Mammary epithelial cell (primary cell): Measurements from ENCODE around the gene PANK2.

Experiments
- EZH2 ChIP-seq: IDR thresholded peaks from 2 replicates; pipeline ENCODE4 v1.6.1; 2012; ENCODE audit warnings: low read length, inconsistent platforms, borderline replicate concordance
- TF ChIP-seq, protein P1 (sequence below), 2 donors: IDR thresholded peaks in 1 of 2; conservative IDR thresholded peaks in 1 of 2; 2 replicates each; pipeline ENCODE4 v1.5.1; 2011 to 2012; ENCODE audit warnings: inconsistent platforms in 2 of 2, low read length in 2 of 2, mild to moderate bottlenecking in 2 of 2, control low read depth in 1 of 2, low read depth in 1 of 2; ENCODE audit not compliant: insufficient read depth in 1 of 2; ENCODE audit errors: extremely low read depth in 1 of 2

GRCh38 chr20:3902446-3902845 lies 13.3 kb downstream of the PANK2 start:
- TF ChIP-seq, protein P1, sequence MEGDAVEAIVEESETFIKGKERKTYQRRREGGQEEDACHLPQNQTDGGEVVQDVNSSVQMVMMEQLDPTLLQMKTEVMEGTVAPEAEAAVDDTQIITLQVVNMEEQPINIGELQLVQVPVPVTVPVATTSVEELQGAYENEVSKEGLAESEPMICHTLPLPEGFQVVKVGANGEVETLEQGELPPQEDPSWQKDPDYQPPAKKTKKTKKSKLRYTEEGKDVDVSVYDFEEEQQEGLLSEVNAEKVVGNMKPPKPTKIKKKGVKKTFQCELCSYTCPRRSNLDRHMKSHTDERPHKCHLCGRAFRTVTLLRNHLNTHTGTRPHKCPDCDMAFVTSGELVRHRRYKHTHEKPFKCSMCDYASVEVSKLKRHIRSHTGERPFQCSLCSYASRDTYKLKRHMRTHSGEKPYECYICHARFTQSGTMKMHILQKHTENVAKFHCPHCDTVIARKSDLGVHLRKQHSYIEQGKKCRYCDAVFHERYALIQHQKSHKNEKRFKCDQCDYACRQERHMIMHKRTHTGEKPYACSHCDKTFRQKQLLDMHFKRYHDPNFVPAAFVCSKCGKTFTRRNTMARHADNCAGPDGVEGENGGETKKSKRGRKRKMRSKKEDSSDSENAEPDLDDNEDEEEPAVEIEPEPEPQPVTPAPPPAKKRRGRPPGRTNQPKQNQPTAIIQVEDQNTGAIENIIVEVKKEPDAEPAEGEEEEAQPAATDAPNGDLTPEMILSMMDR (conservative IDR thresholded peaks at IDR 0.05 in 1 of 2, IDR thresholded peaks at IDR 0.05 in 1 of 2; ENCODE audit: extremely low read depth in 1 of 2, insufficient read depth in 1 of 2, low read depth in 1 of 2, low read length in 2 of 2) = no peak
- no peak for TF ChIP-seq EZH2
